GM23338 (cell line): ENCODE measurements around the gene RPTOR. TPM values are rescaled to one million over a fixed set of nuclear protein-coding genes. Genes with fewer than 3 reads are reported as not detected.

Source experiments
- ATAC-seq: fragments of 200-7000 bp; cut with Tn5 transposase; 3 replicates; pipeline ENCODE4 v1.9.1; 2020
- DNase-seq: peaks from one replicate; pipeline ENCODE4 v3.0.0-alpha.2; 2015; ENCODE audit warnings: low spot score
- H2AFZ ChIP-seq: fragments of 200-600 bp; sonication (generic); 2 replicates; pipeline ENCODE4 v1.8.0; 2016; ENCODE audit warnings: antibody characterized with exemption, mild to moderate bottlenecking, moderate library complexity
- H3F3A ChIP-seq: fragments of 200-600 bp; sonication (generic); replicated peaks from 2 replicates; pipeline ENCODE4 v1.8.0; 2017; ENCODE audit warnings: antibody characterized with exemption, mixed run types, low read depth
- H3K27ac ChIP-seq: fragments of 200-600 bp; sonication (generic); 2 replicates; pipeline ENCODE4 v1.6.1; 2016; ENCODE audit warnings: low read depth
- H3K27me3 ChIP-seq: fragments of 200-600 bp; sonication (generic); 2 replicates; pipeline ENCODE4 v1.8.0; 2016; ENCODE audit warnings: mild to moderate bottlenecking, mixed run types, moderate library complexity; ENCODE audit not compliant: insufficient read depth
- H3K36me3 ChIP-seq: fragments of 200-600 bp; sonication (generic); 2 replicates; pipeline ENCODE4 v1.8.0; 2016; ENCODE audit warnings: mild to moderate bottlenecking; ENCODE audit not compliant: insufficient read depth
- H3K4me1 ChIP-seq: fragments of 200-600 bp; sonication (generic); 2 replicates; pipeline ENCODE4 v1.8.0; 2016; ENCODE audit warnings: mild to moderate bottlenecking, moderate library complexity; ENCODE audit not compliant: insufficient read depth
- H3K4me2 ChIP-seq: fragments of 200-600 bp; sonication (generic); 2 replicates; pipeline ENCODE4 v1.7.1; 2017; ENCODE audit warnings: mixed run types
- H3K4me3 ChIP-seq: fragments of 200-600 bp; sonication (generic); 2 replicates; pipeline ENCODE4 v1.6.1; 2016; ENCODE audit warnings: mixed run types
- H3K79me2 ChIP-seq: fragments of 200-600 bp; sonication (generic); replicated peaks from 2 replicates; pipeline ENCODE4 v1.8.0; 2017; ENCODE audit warnings: mild to moderate bottlenecking; ENCODE audit not compliant: insufficient read depth
- H3K9me2 ChIP-seq: fragments of 200-600 bp; sonication (generic); 2 replicates; pipeline ENCODE4 v1.8.0; 2017; ENCODE audit not compliant: insufficient read depth
- H4K20me1 ChIP-seq: fragments of 200-600 bp; sonication (generic); replicated peaks from 2 replicates; pipeline ENCODE4 v1.8.0; 2017; ENCODE audit warnings: mild to moderate bottlenecking; ENCODE audit not compliant: insufficient read depth
- H3K27ac Mint-ChIP-seq: 2 replicates; pipeline ENCODE4 v1.8.0; 2020; ENCODE audit warnings: inconsistent platforms, mild to moderate bottlenecking, moderate library complexity, mixed read lengths
- H3K27me3 Mint-ChIP-seq: 3 replicates; pipeline ENCODE4 v1.8.0; 2022; ENCODE audit warnings: low read depth, mild to moderate bottlenecking, moderate library complexity, mixed read lengths, inconsistent platforms; ENCODE audit not compliant: insufficient read depth, poor library complexity
- H3K36me3 Mint-ChIP-seq: 3 replicates; pipeline ENCODE4 v1.8.0; 2021; ENCODE audit warnings: low read depth, mild to moderate bottlenecking, inconsistent platforms, moderate library complexity, mixed read lengths
- H3K4me1 Mint-ChIP-seq: 3 replicates; pipeline ENCODE4 v1.8.0; 2020; ENCODE audit warnings: mild to moderate bottlenecking, inconsistent platforms, mixed read lengths
- H3K4me3 Mint-ChIP-seq: 3 replicates; pipeline ENCODE4 v1.8.0; 2021; ENCODE audit warnings: moderate library complexity, mild to moderate bottlenecking, inconsistent platforms, mixed read lengths
- H3K9me3 Mint-ChIP-seq: 3 replicates; pipeline ENCODE4 v1.8.0; 2020; ENCODE audit warnings: moderate library complexity, mild to moderate bottlenecking, inconsistent platforms, mixed read lengths
- CREB1 ChIP-seq: fragments of 250-450 bp; sonication (Bioruptor Pico); IDR thresholded peaks from 2 replicates; pipeline ENCODE4 v1.5.0; 2020; ENCODE audit warnings: low read depth, mild to moderate bottlenecking, moderate library complexity
- CTCF ChIP-seq, 2 experiments: fragments of 200-600 bp in 1 of 2; sonication (generic) in 1 of 2; conservative IDR thresholded peaks; 2 replicates each; pipeline versions ENCODE4 v1.5.1 to v1.6.1; 2016 to 2017; ENCODE audit warnings: antibody characterized with exemption in 2 of 2, low read depth in 2 of 2, mild to moderate bottlenecking in 2 of 2, moderate library complexity in 1 of 2
- ETS1 ChIP-seq: IDR thresholded peaks from 2 replicates; pipeline ENCODE4 v1.6.1; 2016; ENCODE audit warnings: antibody characterized with exemption
- EZH2 ChIP-seq: fragments of 200-600 bp; sonication (generic); IDR thresholded peaks from one replicate; pipeline ENCODE4 v1.8.0; 2017; ENCODE audit warnings: antibody characterized with exemption, mild to moderate bottlenecking, low read depth; ENCODE audit not compliant: unreplicated experiment
- EZH2phosphoT487 ChIP-seq: fragments of 200-600 bp; sonication (generic); IDR thresholded peaks from one replicate; pipeline ENCODE4 v1.8.1; 2018; ENCODE audit warnings: antibody characterized with exemption; ENCODE audit not compliant: unreplicated experiment
- JUNB ChIP-seq: IDR thresholded peaks from one replicate; pipeline ENCODE4 v1.6.1; 2016; ENCODE audit warnings: antibody characterized with exemption; ENCODE audit not compliant: unreplicated experiment
- NANOG ChIP-seq: IDR thresholded peaks from 2 replicates; pipeline ENCODE4 v1.6.1; 2016; ENCODE audit warnings: antibody characterized with exemption, borderline replicate concordance
- POLR2AphosphoS5 ChIP-seq: IDR thresholded peaks from 2 replicates; pipeline ENCODE4 v1.6.1; 2016; ENCODE audit warnings: antibody characterized with exemption, low read depth
- STAT1 ChIP-seq: IDR thresholded peaks from one replicate; pipeline ENCODE4 v1.6.1; 2016; ENCODE audit warnings: antibody characterized with exemption; ENCODE audit not compliant: unreplicated experiment
- ZNF114 ChIP-seq: fragments of 250-450 bp; sonication (Bioruptor Pico); IDR thresholded peaks from 2 replicates; pipeline ENCODE4 v1.5.0; 2020; ENCODE audit warnings: mild to moderate bottlenecking, moderate library complexity
- ZNF331 ChIP-seq: fragments of 250-450 bp; sonication (Bioruptor Pico); IDR thresholded peaks from 2 replicates; pipeline ENCODE4 v1.5.0; 2020; ENCODE audit warnings: low read depth, mild to moderate bottlenecking, moderate library complexity
- ZNF462 ChIP-seq: fragments of 250-450 bp; sonication (Bioruptor Pico); IDR thresholded peaks from 2 replicates; pipeline ENCODE4 v1.5.0; 2020; ENCODE audit warnings: mild to moderate bottlenecking, moderate library complexity
- polyA plus RNA-seq: library from polyadenylated mRNA; unstranded; fragments of >200 nt; fragmentation: Nextera tagmentation; extraction: Ambion mirVana; gene quantifications from 2 replicates; pipeline ENCODE4 v1.2.1, GENCODE V29; 2016
- total RNA-seq: library from RNA; depleted of rRNA; stranded (reverse); fragments of >200 nt; shearing (Covaris generic); gene quantifications from 2 replicates; pipeline ENCODE4 v1.2.3, GENCODE V29; 2014
- TF ChIP-seq, protein P1 (sequence below): IDR thresholded peaks from one replicate; pipeline ENCODE4 v1.6.1; 2018; ENCODE audit warnings: antibody characterized with exemption; ENCODE audit not compliant: unreplicated experiment

Gene RPTOR
- total and polyA plus RNA-seq, 2 experiments from 2014 or later, result 9.5 to 38.0 TPM

DNA sequence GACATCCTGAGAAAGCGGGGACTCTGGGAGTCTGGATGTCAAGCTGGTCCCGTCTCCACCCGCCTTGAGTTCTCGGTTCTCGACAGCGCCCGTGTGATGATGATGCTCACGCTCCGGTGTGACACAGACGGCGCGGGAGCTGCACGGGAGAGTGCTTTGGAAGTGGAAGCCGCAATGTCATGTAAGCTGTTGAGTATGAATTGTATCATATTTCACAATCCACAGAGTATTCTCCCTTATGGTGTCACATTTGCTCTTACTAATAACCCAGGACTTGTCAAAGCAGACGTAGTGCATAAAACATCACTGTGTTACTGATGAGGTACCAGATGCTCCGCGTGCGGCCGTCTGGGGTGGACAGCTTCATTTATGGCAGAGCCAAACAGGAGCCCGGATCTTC, 229.5 kb downstream of the RPTOR start:
- Histone ChIP-seq H3K27ac (no peak overlapping the region), H3K27me3 (no peaks in the 10 kb centered on the region), H3F3A (no peaks in the 10 kb centered on the region), H2AFZ (no peak overlapping the region), H3K9me2 (no peaks in the 10 kb centered on the region), H3K4me2 (no peak overlapping the region), H3K4me3 (no peak overlapping the region), H3K4me1 (no peaks in the 10 kb centered on the region), H3K36me3 (no peaks in the 10 kb centered on the region), H3K79me2 (no peaks in the 10 kb centered on the region), H4K20me1 (peaks cover 4% of the 10 kb centered on the region; the same call in 1 of the 2 replicates)
- Mint-ChIP-seq H3K9me3 (no peaks in the 10 kb centered on the region), H3K4me3 (no peak overlapping the region), H3K27ac (no peak overlapping the region), H3K36me3 (peaks cover 5% of the 10 kb centered on the region; the same call in 2 of the 3 replicates), H3K4me1 (peaks cover 36% of the 10 kb centered on the region), H3K27me3 (peaks cover 17% of the 10 kb centered on the region)
- DNase-seq, result no peak
- TF ChIP-seq JUNB (no peak), STAT1 (no peak), POLR2AphosphoS5 (no peak), CREB1 (CRISPR knock-in tag) (no peak), ETS1 (no peak), ZNF462 (CRISPR knock-in tag) (no peak), NANOG (no peak), CTCF (conservative IDR thresholded peaks at IDR 0.05; ENCODE audit: low read depth in 2 of 2) (no peak), EZH2phosphoT487 (no peak), ZNF331 (CRISPR knock-in tag) (no peak), EZH2 (no peak), ZNF114 (CRISPR knock-in tag) (no peak)
- TF ChIP-seq, protein P1, sequence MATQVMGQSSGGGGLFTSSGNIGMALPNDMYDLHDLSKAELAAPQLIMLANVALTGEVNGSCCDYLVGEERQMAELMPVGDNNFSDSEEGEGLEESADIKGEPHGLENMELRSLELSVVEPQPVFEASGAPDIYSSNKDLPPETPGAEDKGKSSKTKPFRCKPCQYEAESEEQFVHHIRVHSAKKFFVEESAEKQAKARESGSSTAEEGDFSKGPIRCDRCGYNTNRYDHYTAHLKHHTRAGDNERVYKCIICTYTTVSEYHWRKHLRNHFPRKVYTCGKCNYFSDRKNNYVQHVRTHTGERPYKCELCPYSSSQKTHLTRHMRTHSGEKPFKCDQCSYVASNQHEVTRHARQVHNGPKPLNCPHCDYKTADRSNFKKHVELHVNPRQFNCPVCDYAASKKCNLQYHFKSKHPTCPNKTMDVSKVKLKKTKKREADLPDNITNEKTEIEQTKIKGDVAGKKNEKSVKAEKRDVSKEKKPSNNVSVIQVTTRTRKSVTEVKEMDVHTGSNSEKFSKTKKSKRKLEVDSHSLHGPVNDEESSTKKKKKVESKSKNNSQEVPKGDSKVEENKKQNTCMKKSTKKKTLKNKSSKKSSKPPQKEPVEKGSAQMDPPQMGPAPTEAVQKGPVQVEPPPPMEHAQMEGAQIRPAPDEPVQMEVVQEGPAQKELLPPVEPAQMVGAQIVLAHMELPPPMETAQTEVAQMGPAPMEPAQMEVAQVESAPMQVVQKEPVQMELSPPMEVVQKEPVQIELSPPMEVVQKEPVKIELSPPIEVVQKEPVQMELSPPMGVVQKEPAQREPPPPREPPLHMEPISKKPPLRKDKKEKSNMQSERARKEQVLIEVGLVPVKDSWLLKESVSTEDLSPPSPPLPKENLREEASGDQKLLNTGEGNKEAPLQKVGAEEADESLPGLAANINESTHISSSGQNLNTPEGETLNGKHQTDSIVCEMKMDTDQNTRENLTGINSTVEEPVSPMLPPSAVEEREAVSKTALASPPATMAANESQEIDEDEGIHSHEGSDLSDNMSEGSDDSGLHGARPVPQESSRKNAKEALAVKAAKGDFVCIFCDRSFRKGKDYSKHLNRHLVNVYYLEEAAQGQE, result no peak
- ATAC-seq, result no peak
